Stimulated activated CD4-positive, alpha-beta T cell treated with anti-CD3 and anti-CD28 coated beads, Interleukin-15, amount 100 ng/mL, for 24 hours (primary cell): ENCODE data around the gene HSPA4.
"Not testable (repeated sequence)": the region's sequence is repeated elsewhere in the genome, so short reads cannot be mapped to it uniquely, and the experiment has no call there.

Source experiments
- DNase-seq: peaks from one replicate; pipeline ENCODE4 v3.0.0-alpha.2; 2020

The HSPA4 gene

DNA sequence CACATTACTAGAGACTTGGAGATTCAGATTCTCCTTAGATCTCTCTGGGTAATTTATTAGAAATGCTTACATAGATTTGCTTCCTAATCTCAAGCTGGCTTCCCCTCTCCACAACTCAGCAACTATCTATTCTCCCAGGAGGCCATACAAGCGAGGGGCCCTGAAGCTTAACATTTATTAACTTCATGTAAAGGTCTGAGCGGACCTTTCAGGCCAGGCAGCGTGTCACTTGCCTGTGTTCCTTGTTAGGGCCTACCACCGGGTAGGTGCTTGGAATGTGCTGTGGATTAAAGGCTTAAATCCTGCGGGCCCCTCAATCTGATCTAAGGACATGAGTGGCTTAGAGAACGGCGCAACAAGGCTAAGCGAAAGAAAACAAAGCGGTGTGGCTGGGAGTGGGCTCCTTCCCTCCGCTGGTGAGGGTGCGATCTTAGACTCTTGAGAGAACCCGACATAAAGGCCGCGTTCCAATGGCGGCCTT is 712 bp upstream of the HSPA4 start:
- DNase-seq: no peak

DNA sequence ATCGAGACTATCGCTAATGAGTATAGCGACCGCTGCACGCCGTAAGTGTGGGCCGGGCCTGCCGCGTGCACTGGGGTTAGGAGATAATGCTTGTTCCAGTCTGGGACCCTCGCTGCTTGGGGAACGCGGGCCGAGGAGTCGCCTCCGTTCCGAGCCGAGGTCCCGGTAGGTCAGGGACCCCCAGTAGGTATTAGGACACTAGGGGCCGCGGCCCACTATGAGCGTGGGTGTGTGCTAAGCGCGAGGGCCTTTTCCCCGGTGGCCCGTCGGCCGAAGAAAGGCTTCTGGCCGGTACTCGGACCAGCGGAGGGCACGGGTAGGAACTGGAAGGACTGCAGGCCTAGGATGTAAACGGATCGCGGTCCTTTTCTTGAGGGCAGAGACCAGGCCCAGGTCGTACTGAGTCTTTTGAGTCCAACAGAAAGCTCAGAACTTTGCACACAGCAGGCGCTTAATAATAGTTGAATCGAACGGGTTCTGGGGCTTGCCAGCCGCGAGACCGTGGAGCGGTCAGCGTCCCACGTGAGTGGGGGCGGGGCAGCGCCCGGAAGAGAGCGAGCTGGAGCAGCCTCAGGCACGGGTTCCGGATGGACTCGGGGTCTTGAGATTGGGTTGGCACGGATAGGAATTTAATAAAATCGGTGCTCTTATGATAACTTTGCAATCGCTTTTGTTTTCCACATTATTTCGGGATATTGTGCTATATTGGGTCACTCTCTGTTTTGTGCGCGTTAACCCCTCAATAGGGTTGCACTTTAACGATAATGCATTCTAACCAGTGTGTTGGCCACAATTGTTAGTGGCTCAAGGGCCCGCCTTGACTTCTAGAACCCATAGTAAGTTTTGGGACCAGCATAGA is 733 bp downstream of the HSPA4 start:
- peak; percentile 80 for DNase-seq

DNA sequence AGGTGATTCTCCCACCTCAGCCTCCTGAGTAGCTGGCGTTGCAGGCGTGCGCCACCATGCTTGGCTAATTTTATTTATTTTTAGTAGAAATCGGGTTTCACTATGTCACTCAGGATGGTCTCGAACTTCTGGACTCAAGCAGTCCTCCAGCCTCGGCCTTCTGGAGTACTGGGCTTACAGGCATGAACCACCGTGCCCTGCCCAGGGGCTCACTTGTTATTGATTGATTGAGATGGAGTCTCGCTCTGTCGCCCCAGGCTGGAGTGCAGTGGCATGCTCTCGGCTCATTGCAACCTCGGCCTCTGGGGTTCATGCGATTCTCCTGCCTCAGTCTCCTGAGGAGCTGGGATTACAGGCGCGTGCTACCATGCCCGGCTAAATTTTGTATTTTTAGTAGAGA is 1.6 kb downstream of the HSPA4 start:
- DNase-seq: no peak

DNA sequence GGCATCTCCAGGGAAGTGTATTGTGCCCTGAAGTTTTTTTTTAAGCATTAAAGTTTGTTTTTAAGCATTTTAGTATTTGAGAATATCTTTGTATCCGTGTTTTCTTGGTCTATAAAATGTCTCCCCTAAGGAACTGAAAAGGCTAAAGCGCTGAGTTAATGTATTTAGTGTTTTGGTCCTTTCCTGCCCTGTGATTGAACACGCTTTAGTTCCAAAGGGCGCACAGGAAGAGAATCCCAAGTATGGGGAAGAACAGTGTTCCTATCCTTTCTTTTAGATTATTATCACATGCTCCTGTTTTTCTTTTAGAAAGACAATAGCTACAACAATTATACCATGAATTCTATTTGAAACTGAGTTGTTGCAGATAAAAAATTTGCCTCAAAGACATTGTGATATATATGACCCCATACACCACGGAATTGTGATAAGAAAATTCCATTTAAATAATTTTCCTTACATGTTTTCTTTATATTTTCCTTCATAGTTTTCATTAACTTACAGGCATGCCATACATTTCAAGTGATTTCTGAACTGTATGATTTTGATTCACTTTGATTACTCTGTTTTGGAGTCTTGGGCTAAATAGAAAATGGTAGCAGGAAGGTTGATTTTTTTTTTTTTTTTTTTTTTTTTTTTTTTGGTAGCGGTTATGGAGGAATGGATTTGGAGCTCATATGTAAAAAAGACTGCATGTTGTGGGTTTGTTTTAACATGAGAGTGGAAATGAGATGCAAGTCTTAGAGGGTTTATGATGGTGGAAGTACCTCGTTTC is 3.1 kb downstream of the HSPA4 start:
- DNase-seq: no peak

DNA sequence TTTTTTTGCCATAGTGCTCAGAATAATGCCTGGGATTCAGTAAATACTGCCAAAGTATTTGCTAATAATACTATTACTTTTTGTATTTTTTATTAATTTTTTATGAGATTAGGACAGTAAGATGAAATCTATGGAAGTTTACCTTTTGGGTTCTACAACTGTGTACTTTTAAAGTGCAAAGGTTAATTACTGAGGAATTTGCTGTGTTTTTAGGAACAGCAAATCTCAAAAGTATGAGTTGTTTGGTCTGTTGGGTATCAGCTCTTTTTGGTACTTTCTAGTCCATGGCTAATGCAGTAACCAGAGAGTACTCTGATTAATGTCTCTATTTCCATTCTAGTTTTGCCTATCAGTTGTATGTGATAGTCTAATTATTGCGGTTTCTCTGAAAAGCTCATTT is 5.1 kb downstream of the HSPA4 start:
- no peak for DNase-seq

DNA sequence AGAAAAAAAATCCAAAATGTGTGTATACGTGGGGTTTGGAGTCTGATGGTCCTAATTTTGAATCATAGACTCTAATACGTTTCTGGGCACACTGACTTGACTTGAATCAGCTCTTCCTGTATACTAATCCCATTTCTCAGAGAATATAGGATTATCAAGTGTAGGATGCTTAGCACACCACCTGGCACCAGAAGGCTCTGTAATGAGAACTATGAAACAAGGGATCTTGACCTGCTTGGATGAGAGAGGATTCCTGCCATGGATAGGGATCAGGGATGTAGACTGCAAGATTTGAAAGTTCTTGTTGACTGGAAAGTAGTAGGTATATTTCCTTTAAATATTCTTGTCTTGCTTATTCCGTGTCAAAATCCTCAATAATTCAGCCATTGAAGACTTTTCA is 7.8 kb downstream of the HSPA4 start:
- no peak for DNase-seq

DNA sequence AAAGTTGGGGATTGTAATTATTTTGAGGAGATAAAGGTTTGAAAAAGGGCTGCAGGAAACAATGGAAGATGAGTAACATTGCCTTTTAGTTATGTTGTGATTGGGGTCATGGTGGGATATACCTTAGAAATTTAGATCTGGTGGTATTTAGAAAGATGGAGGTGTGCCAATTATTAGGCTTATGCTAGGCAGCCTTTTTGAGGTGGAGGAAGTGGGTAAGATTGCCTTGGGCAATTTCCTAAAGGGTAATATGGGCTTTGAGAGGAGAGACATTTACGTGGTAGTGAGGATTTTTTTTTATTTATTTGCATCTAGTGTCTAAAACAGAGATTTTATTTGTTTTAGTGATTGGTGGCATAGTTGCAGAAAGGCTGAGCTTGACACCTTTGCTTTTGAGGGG is 10.5 kb downstream of the HSPA4 start:
- DNase-seq: no peak

DNA sequence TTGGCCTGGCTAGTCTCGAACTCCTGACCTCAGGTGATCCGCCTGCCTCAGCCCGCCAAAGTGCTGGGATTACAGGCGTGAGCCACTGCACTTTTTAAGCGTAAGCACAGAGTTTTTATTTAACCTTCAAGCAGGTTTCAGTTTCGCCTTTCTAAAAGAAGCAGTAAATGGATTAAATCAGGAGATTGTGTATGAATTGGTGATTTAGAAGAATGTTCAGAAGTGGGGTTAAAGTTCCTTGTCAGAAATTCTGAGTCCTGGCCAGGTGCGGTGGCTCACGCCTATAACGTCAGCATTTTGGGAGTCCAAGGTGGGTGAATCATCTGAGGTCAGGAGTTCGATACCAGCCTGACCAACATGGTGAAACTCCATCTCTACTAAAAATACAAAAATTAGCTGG is 12.2 kb downstream of the HSPA4 start:
- no peak for DNase-seq

DNA sequence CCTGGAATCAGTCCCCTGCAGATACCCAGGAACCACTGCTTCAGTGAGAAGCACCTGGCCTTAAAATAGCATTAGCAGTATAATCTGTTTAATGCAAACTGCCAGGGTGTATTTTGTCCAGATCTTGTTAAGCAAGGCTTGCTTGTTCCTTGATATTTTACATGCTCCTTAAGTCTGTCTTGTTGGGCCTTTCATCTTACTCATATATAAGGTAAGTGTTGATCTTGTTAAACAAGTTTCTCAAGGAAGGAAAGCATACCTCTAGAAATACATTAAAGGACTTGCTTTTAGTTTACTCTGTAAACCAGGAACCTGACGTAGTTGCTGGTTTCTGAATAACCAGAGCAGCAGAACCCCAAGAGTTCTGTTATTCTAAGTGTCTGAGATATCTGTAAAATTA is 13.7 kb downstream of the HSPA4 start:
- DNase-seq: no peak

DNA sequence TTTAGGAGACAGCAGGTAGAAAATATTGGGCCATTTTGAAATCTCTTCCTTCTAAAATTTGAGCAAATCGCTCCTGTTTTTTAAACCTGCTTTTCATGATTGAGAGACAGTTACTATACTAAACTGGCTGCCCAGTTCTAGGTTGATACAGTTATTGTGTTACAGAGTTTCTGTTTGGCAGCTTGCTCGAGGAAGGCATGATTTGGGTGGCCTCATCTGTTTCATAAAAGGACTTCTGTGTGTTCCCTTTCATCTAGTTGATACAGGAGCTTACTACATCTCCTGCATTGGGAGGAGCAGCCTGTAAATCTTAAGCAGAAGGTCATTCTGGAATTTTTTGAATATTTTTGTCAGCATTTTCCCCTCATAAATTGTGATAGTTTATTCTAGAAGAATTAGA is 14.2 kb downstream of the HSPA4 start:
- DNase-seq: no peak

DNA sequence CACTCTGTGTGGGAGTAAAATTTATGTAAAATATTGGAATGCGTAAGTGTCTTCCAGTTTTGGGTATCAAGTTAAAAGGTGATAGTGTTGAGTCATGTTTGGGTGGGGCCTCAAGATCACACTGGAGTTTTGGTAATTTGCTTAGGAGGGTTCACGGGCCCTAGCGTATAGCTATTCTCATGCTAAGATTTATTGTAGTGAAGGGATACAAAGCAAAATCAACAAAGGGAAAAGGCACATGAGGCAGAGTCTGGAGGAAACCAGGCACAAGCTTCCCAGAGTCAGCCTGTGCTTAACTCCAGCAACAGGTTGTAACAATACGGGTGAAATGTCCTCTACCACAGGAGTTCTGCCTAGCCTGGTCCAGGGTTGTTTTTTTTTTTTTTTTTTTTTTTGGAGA is 20.2 kb downstream of the HSPA4 start:
- no peak for DNase-seq

DNA sequence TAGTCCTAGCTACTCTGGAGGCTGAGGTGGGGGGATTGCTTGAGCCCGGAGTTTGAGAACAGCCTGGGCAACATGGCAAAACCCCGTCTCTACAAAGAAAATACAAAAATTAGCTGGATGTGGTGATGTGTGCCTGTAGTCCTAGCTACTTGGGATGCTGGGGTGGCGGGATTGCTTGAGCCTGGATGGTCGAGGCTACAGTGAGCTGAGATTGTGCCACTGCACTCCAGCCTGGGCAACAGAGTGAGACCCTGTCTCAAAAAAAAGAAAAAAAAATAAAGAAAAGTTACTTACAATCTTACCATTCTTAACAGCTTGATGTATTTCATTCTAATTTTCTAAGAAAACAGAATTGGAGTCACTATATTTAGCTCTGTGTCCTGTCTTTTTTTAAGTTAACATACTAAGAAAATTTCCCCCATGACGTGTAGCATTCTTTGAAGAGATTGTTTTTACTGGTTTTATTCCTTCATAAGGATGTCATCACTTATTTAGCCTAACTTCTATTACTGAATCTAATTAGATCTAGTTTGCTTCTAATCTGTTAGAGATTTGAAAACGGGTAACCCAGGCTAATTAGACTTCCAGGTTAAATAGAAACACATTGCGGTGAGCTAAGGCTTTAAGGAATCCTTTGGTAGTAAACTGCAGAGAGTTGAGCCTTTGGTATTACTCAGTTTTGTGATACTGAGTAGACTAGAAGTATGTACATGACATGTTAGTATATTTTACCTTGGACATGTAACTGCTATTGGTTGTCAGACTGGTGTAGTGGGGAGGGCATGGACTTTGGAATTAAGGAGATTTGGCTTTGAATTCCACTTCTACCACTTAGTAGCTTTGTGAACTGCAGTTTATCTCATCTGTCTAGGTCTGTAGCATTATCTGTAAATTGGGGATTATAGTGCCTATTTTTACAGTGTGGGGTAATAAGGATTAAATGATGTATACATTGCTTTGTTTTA is 24.0 kb downstream of the HSPA4 start:
- DNase-seq: no peak

DNA sequence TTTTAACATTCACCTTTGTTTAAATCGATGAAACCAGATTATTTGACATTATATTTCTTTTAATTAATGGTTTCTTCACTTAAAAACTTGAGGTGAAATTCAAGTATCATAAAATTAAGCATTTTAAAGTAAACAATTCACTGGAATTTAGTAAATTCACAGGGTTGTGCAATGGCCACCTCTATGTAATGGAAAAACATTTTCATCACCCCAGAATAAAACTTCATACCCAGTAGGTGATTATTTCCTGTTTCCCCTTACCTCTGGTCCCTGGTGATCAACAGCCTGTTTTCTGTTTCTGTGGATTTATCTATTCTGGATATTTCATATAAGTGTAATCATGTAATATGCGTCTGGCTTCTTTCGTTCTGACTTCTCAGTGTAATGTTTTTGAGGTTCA is 27.2 kb downstream of the HSPA4 start:
- DNase-seq: no peak

DNA sequence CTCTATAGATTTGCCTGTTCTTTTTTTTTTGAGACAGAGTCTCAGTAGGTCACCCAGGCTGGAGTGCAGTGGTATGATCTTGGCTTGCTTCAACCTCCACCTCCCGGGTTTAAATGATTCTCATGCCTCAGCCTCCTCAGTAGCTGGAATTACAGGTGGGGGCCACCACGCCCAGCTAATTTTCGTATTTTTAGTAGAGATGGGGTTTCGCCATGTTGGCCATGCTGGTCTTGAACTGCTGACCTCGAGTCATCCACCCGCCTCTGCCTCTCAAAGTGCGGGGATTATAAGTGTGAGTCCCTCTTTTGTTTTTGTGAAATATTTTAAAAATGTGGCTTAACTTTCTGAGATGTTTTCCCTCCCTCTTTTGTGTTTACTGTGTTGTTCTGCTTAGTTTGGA is 29.2 kb downstream of the HSPA4 start:
- no peak for DNase-seq

DNA sequence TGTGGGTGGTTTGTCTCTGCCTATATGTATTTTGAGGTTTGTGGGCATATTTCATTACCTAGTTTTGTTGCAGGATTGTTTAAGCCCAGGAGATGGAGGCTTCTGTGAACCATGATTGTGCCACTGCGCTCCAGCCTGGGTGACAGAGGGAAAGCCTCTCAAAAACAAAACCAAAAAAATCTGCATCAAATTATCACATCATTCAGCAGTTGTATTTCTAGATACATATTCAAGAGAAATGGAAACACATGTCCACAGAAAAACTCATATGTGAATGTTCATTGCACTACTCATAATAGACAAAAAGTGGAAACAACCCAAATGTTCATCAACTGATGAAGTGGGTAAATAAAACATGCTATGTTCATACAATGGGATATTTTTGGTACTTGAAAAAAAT is 29.9 kb downstream of the HSPA4 start:
- DNase-seq: no peak

DNA sequence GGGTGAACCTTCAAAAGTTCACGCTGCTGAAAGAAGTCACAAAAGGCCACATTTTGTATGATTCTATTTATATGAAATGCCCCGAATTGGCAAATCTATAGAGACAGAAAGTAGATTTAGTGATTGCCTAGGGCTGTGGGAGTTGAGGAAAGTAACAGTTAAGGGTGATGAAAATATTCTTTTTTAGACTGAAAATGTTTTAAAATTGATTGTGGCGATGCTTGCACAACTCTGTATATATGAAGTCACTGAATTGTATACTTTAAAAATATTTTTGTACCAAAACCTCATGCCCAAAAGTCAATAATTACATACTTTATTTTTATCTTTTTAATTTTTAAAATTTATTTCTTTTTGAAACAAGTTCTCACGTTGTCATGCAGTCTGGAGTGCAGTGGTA is 30.3 kb downstream of the HSPA4 start:
- no peak for DNase-seq

DNA sequence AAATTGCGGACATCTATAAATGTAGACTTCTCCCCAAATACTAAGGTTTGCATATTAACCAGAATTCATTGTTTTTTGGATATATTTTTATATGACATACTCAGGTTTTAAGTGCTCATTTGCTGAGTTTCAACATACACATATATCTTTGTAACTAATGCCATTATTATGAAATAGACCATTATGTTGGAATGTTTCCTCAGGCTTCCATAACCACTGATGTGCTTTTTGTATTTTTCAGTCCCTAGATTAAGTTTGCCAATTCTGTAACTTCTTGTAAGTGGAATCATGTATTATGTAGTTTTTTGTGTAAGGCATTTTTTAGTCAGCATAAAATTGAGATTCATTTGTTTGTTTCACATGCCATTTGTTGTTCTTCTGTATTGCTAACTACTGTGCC is 32.1 kb downstream of the HSPA4 start:
- no peak for DNase-seq

DNA sequence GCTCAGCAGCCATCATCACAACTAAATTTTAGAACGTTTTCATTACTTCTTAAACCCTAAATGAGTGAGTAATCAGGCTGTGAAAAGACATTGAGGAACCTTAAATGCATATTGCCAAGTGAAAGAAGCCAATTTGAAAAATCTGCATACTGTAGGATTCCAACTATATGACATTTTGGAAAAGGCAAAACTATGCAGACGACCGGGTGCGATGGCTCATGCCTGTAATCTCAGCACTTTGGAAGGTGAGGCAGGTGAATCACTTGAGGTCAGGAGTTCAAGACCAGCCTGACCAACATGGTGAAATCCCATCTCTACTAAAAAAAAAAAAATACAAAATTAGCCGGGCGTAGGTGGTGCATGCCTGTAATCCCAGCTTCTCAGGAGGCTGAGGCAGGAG is 33.4 kb downstream of the HSPA4 start:
- not testable (repeated sequence) for DNase-seq

DNA sequence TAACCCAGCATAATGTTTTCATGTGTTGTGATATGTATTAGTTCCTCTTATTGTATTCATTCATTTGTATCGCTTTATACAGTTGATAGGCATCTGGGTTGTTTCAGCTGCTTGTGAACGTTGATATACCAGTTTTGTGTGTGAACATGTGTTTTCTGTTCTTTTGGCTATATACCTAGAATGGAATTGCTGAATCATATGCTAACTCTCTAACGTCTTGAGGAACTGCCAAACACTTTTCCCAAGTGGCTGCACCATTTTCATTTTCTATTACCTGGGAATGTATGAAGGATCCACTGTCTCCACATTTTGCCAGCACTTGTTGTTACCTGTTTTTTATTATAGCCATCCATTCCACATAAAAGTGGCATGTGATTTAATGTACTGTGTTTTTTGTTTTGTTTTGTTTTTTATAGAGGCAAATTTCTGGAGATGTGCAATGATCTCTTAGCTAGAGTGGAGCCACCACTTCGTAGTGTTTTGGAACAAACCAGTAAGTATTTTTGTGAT is 34.6 kb downstream of the HSPA4 start:
- no peak for DNase-seq

DNA sequence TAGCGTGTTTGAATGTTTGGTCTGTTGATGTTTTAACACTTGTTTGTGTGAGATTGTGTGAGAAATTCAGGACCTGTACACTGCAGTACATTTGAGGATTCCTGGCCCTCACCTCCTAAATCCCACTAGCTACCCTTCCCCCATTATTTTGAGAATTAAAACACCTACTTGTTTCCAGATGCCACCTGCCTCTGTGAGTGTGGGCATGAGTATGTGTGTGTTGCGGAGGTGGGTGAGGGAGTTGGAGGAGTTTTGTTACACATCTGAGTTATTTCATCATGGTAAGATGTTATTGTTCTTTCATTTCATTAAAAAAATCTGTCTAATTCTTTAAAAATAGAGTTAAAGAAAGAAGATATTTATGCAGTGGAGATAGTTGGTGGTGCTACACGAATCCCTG is 36.3 kb downstream of the HSPA4 start:
- DNase-seq: no peak

DNA sequence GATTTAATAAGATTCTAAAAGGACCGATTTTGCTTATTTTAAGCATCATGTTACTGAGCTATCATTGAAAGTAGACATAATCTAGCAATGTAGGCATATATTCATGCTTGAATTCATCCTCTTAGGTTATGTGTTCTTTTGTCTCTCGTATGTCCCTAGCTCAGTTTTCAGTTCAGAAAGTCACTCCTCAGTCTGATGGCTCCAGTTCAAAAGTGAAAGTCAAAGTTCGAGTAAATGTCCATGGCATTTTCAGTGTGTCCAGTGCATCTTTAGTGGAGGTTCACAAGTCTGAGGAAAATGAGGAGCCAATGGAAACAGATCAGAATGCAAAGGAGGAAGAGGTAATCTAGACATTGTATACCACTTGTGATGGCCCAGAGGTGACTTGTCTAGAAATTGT is 39.2 kb downstream of the HSPA4 start:
- DNase-seq: no peak

DNA sequence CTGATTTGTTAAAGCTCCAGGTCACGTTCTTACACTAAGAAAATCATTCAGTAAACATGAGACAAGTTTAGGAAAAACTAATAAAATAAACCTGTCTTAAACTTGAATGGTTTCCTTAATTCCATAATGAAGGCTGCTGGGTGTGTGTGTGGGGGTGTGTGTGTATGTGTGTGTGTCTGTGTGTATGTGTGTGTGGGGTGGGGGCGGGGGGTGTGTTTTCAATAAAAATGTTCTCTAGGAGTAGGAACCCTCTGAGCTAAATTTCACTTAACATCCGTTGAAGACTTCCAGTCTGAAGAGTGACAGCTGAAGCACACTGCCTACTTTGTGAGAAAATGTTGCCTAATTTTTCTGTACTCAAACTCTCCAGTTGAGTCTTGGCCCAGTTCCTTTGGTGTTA is 54.5 kb downstream of the HSPA4 start:
- no peak for DNase-seq
